SW 1271 (cell line): ENCODE measurements around the gene NAPB.

Source experiments
- DNase-seq, 2 experiments: peaks; one replicate each; lab custom pipeline; 2025; lab: John Stamatoyannopoulos, UW

NAPB gene

GRCh38 chr20:23437126-23437899 is 16.0 kb upstream of the NAPB start:
- no peak for DNase-seq

DNA sequence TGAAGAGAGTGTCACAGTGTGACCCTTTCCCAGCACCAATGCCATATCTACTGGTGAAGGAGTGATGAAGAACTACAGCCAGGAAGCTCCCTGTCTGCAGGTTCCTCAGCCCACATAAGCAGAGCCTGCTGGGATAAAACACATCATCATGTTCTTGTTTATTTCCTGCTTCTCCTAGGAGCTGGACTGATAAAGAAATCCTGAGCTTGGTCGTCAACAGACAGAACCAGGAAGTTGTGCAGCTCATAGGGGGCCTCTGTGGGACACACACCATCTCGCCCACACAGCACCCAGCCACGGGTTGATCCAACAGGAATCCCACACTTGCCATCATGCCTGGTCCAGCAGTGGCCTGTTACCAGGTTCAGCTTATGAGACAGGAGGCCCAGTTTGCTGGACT is 15.4 kb upstream of the NAPB start:
- no peak for DNase-seq

DNA sequence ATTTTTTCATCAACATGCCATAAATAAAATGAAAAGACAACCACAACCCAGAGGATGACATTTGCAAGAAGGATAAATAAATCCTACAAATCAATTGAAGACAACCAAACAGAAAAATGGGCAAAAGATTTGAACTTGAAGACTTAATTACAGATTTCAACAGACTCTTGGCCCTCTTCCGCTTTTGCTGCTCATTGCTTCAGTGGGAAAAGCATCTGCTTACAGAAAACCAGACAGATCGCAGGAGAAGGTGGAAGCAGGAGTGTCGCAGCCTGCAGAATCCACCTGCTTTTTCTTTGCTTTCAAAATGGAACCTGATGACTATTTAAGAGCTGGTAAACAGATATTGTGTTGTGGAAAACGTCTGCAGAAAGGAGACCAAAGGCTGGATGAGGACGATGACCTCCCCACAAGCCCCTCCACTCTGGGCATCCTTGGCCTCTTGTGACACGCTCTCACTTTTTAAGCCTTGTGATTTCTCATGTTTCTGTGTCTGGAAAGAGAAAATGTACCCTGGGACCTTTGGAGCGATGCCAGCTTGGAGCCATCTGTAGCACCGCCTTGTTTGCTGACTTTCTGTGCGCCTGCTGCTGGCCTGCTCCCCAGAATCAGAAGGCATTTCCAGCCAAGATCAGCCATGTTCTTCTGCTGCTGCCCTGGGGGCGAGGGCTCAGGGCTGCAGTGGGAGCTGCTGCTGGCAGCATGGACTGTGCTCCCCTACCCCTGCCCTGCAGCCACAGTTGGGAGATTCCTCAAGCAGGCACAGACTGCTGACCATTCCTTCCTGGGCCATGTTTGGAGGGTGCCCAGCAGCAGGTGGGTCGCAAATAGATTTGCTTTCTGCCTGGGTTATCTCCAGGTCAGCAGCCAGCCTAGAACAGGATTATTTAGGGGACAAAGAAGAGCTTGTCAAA is 14.6 kb upstream of the NAPB start:
- no peak for DNase-seq

DNA sequence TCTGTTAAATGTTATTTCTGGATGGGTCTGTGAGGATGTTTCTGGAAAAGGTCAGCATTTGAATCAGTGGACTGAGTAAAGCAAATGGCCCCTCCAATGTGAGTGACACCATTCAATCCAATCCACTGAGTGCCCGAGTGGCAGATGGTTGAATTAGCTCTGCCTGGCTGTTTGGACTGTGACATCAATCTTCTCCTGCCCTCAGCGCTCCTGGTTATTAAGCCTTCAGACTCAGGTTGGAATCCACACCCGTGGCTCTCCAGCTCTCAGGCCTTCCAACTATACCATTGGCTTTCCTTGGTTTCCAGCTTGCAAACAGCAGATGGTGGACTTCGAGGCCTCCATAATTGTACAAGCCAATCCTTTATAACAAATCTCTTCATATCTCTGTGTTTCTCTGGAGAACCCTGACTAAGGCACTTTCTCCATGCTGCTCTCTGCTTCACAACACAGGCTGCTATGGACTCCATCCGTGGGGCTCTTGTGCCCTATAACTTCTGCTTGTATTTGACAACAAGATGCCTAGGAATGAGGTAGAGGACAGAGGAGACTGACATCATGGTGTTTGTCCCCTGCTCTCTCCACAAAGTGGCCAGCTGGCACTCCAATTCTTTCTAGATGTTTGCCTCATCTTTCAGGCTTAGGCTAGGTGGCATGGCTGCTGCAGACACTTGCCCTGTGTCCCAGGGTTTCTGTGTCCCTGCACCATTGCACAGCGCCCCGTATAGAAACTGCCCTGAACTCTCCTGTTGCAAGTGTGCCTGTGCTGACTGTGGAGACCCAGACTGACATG is 13.4 kb upstream of the NAPB start:
- DNase-seq = no peak

DNA sequence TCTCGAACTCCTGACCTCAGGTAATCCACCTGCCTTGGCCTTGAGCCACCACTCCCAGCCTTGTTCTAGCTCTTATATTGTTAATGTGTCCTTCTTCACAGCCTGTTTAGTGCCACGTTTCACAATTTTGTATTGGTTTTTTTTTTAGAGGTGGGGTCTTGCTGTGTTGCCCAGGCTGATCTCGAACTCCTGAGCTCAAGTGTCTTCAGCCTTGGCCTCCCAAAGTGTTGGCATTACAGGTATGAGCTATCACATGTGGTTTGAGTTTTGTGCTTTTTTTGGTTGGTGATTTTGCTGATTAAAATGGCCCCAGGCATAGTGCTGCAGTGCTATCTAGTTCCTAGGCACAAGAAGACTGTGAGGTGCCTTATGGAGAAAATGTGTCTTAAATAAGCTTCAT is 12.3 kb upstream of the NAPB start:
- no peak for DNase-seq

GRCh38 chr20:23425129-23425528 is 3.8 kb upstream of the NAPB start:
- no peak for DNase-seq

DNA sequence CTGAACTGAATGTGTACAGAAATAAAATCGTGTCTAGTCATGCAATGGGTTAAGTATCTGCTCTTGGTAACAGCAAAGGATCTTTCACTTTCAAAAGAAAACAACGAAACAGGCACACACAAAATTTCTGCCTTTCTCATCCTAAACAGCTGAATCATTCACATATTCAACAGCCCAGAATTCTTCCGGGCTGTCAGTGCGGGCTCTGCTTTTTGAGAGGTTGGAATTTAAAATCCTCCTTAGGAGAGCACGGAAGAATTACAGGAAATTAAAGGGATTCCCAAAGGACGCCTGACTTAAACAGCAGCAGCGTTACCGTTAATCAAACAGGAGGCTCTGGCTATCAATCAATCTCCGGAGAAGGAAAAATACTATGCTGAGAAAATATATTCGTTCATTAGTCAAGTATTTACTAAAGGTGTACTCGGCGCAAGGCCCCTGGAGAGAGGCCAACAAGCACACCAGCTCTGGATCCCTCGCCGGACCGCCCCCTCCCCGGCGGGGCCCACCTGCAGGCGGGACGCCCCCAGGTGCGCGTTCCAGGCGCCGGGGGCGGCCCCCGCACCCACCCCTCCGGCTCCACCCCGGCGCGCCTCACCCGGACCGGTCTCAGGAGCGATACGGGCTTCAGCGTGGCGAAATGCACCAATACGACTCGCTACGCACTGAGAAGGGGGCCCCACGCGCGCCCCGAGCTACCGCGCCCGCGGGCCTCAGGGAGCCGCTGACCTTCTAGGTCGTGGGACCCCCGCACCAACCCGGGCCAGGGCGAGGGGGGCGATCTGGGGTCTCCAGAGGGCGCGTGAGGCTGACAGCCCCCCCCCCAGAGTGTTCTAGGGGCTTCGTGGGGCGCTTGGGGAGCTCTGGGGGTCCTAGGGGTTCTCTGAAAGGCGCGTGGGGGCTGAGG is 1.0 kb downstream of the NAPB start:
- peak in 1 of 2 experiments; percentile 28 for DNase-seq

DNA sequence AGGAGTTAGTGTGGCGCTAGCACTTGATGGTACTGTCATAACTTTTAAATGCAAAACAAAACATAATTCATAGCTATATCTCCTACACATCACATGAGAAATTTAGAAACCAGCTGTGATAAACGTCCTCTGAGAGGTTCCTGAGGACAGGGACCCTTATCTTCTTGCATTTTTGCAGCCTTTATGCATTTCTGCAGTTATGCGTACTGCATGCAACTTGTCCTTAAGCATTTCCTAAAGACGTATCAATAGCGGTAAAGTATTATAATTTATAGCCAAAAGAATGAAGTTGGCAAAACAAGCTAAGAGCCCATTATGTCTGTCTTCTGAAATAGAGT is 1.7 kb downstream of the NAPB start:
- no peak for DNase-seq

- DNase-seq = no peak
These were observed 3.4 kb downstream of the NAPB start for GRCh38 chr20:23417861-23418260.

DNA sequence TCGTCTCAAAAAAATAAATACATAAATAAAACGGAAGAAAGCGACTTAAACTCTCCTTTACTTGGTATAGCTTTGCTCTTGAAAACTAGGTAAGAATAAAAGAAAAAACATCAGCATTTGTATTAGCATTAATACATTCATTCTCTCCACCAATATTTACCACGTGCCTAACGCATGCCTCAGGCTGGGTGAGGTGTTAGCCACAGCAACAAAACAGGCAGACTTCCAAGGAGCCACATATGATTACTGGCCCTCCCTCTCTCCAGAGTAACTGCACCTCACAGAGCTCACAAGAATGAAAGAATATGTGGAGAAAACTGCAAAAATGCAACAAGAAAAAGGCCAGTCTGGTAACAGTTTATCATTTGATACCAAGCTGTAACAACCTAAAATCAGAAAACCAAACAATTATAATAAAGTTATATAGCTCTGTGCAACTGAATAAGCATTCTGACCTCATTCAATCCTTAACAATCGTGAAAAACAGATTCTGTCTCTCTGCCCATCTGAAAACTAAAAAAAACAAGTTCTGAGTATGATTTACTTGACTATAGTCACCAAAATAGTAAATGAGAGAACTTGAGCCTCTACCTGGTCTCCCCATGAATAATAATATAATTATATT is 5.2 kb downstream of the NAPB start:
- no peak for DNase-seq

- DNase-seq = no peak
These were observed 5.7 kb downstream of the NAPB start for GRCh38 chr20:23415555-23415954.

GRCh38 chr20:23414526-23415188 is 6.6 kb downstream of the NAPB start:
- no peak for DNase-seq

DNA sequence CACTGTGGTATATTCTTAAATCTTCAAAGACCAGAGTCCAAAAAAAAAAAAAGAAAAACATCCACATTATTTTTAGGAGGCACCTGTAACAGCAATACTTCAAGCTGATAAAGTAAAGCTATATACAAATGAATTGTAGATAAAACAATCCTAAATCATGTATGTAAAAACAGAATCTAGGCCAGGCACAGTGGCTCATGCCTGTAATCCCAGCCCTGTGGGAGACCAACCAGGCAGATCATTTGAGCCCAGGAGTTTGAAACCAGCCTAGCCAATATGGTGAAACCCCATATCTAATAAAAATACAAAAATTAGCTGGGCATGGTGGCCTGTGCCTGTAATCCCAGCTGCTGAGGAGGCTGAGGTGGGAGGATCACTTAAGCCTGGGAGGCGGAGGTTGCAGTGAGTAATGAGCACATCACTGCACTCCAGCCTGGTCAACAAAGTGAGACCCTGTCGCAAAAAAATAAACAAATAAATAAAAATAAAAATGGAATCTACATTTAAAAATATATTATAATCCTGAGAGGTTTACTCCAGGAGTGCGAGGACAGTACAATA is 7.3 kb downstream of the NAPB start:
- DNase-seq = no peak

DNA sequence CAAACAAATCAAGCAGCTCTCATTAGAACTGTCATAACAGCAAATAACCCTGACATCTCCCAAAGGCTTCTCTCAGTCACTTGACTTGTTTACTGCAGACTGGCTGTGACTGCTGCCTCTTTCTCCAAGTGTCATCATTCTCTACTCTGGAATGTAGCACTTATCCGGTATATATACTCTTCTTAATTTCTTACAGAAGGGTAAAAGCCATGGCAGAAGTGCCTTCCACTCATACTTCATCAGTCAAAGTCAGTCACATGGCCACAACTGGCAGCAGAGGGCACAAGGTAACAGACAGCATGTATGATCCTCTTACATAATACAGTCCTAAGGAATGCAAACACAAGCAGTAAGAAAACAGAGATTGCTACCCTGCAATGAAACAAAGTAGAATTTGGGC is 9.3 kb downstream of the NAPB start:
- no peak for DNase-seq

DNA sequence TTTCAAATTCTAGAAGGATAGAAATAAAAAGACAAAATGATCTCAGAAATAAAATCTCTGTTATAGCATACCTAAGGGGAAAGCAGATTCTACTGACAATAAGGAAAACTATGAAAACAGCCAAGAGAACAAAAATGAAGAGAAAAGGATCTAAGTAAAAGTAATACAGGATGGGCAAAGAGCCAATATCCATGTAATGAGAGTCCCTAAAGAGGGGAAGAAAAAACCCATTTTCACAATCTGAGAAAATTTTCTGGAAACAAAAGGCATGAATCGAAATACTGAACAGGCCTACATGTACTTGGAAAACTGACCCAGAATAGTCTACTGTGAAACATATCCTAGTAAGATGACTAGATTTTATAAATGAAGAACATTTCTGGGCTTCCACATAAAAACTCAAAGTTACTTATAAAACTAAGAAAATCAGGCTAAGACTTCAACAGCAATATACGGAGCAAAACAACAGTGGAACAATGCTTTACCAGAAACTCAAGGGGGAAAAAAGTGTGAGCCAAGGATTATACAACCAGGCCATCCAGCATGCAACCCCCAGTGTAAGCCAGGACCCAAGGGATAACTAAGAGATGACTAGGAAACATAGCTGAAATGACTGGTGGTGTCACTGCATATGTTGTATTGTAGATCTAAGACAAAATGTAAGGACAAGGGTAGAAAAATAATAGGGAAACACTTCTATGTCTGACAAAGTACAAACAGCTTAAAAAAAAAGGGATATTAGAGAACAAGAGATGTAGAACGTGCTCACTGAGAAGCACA is 10.2 kb downstream of the NAPB start:
- no peak for DNase-seq

DNA sequence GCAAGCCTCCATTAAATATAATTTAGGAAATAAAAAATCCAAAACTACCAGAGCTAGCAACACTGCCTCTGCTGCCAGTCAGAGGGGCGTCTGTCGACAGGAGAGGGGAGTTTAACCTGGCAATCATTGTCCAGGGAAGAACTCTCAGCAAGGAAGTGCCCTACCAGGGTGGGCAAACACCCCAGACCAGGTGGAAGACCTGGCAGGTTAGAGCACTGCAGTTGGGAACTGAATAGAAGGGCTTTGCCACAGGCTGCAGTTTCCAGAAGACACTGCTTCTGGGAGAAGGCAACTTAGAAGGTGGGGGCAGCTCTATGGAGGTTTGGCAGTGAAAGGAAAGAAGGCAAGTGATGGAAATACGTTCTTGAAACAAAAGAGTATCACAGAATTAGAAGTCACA is 11.5 kb downstream of the NAPB start:
- no peak for DNase-seq

GRCh38 chr20:23408957-23409356 is 12.3 kb downstream of the NAPB start:
- DNase-seq = no peak

GRCh38 chr20:23407781-23408464 is 13.4 kb downstream of the NAPB start:
- DNase-seq = no peak

GRCh38 chr20:23406880-23407279 is 14.4 kb downstream of the NAPB start:
- DNase-seq = no peak
